Loucy (cell line): ENCODE results near the gene CYLD.

Experiments used
- H2AFZ ChIP-seq: fragments of 200-600 bp; sonication (generic); 2 replicates; pipeline ENCODE4 v1.6.0; 2016; ENCODE audit warnings: antibody characterized with exemption, mild to moderate bottlenecking, low read length, moderate library complexity
- H3F3A ChIP-seq: fragments of 200-600 bp; 2 replicates; pipeline ENCODE4 v1.6.0; 2016; ENCODE audit warnings: antibody characterized with exemption, low read depth, mild to moderate bottlenecking
- H3K27me3 ChIP-seq: fragments of 200-600 bp; sonication (generic); 2 replicates; pipeline ENCODE4 v1.6.1; 2014; ENCODE audit warnings: low read length, mild to moderate bottlenecking; ENCODE audit not compliant: insufficient read depth, poor library complexity, severe bottlenecking
- H3K36me3 ChIP-seq: fragments of 200-600 bp; sonication (generic); 2 replicates; pipeline ENCODE4 v1.6.1; 2016; ENCODE audit warnings: low read length; ENCODE audit not compliant: insufficient read depth
- H3K4me1 ChIP-seq: fragments of 200-600 bp; sonication (generic); 2 replicates; pipeline ENCODE4 v1.5.1; 2014; ENCODE audit warnings: low read length, mild to moderate bottlenecking; ENCODE audit not compliant: insufficient read depth, poor library complexity, severe bottlenecking
- H3K4me2 ChIP-seq: fragments of 200-600 bp; sonication (generic); 2 replicates; pipeline ENCODE4 v1.6.0; 2014; ENCODE audit warnings: antibody characterized with exemption, low read length, low read depth, mild to moderate bottlenecking; ENCODE audit not compliant: poor library complexity, severe bottlenecking
- H3K4me3 ChIP-seq: fragments of 200-600 bp; sonication (generic); 2 replicates; pipeline ENCODE4 v1.5.1; 2014; ENCODE audit warnings: low read length, mild to moderate bottlenecking, mixed read lengths; ENCODE audit not compliant: poor library complexity, severe bottlenecking
- H3K79me2 ChIP-seq: fragments of 200-600 bp; sonication (generic); 2 replicates; pipeline ENCODE4 v1.6.1; 2014; ENCODE audit warnings: low read length; ENCODE audit not compliant: insufficient read depth
- H3K9ac ChIP-seq: fragments of 200-600 bp; sonication (generic); 2 replicates; pipeline ENCODE4 v1.6.0; 2014; ENCODE audit warnings: mild to moderate bottlenecking, low read depth, low read length, moderate library complexity; ENCODE audit not compliant: poor library complexity, severe bottlenecking
- H3K9me2 ChIP-seq: fragments of 200-600 bp; sonication (generic); replicated peaks from 2 replicates; pipeline ENCODE4 v1.6.1; 2016; ENCODE audit warnings: low read depth, low read length, mixed read lengths
- H3K9me3 ChIP-seq: fragments of 200-600 bp; sonication (generic); 2 replicates; pipeline ENCODE4 v1.6.1; 2014; ENCODE audit warnings: mild to moderate bottlenecking, antibody characterized with exemption, low read length, low read depth; ENCODE audit not compliant: insufficient read depth
- H4K20me1 ChIP-seq: fragments of 200-600 bp; sonication (generic); 2 replicates; pipeline ENCODE4 v1.6.0; 2014; ENCODE audit warnings: antibody characterized with exemption, low read length, mild to moderate bottlenecking; ENCODE audit not compliant: insufficient read depth, poor library complexity, severe bottlenecking
- EZH2phosphoT487 ChIP-seq: fragments of 200-600 bp; IDR thresholded peaks from 2 replicates; pipeline ENCODE4 v1.6.1; 2018; ENCODE audit warnings: antibody characterized with exemption, mild to moderate bottlenecking, moderate library complexity, borderline replicate concordance
- TF ChIP-seq, protein P1 (sequence below): fragments of 200-600 bp; sonication (generic); conservative IDR thresholded peaks from 2 replicates; pipeline ENCODE4 v1.5.1; 2014; ENCODE audit warnings: mild to moderate bottlenecking, antibody characterized with exemption, low read length

The CYLD gene

GRCh38 chr16:50741781-50742575, at the start of gene CYLD:
Gene CYLD (plus strand): TSS chr16:50742086. CDS start chr16:50749699, 7,613 bp downstream.
- Histone ChIP-seq H2AFZ (peak within 1 kb of the TSS; percentile 66), H3K9me3 (no peaks in the 10 kb centered on the region), H3K79me2 (peaks cover 20% of the 10 kb centered on the region), H3K27me3 (no peaks in the 10 kb centered on the region), H4K20me1 (no peaks in the 10 kb centered on the region), H3K4me1 (peaks cover 45% of the 10 kb centered on the region), H3K4me2 (peak within 1 kb of the TSS; percentile 91), H3K9ac (peak within 1 kb of the TSS; percentile 71), H3K9me2 (no peaks in the 10 kb centered on the region), H3K4me3 (peak within 1 kb of the TSS; percentile 86), H3K36me3 (no peaks in the 10 kb centered on the region), H3F3A (no peaks in the 10 kb centered on the region; the same call in 1 of the 2 replicates)
- TF ChIP-seq, protein P1, sequence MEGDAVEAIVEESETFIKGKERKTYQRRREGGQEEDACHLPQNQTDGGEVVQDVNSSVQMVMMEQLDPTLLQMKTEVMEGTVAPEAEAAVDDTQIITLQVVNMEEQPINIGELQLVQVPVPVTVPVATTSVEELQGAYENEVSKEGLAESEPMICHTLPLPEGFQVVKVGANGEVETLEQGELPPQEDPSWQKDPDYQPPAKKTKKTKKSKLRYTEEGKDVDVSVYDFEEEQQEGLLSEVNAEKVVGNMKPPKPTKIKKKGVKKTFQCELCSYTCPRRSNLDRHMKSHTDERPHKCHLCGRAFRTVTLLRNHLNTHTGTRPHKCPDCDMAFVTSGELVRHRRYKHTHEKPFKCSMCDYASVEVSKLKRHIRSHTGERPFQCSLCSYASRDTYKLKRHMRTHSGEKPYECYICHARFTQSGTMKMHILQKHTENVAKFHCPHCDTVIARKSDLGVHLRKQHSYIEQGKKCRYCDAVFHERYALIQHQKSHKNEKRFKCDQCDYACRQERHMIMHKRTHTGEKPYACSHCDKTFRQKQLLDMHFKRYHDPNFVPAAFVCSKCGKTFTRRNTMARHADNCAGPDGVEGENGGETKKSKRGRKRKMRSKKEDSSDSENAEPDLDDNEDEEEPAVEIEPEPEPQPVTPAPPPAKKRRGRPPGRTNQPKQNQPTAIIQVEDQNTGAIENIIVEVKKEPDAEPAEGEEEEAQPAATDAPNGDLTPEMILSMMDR: no peak
- no peak for TF ChIP-seq EZH2phosphoT487

GRCh38 chr16:50692644-50692998, 49.3 kb upstream of the CYLD start:
- H3K4me3 ChIP-seq: no peak overlapping the region
- H3K4me2 ChIP-seq: no peak overlapping the region
- H3K9me2 ChIP-seq: no peaks in the 10 kb centered on the region
- TF ChIP-seq, protein P1: no peak
- no peak for TF ChIP-seq EZH2phosphoT487
- no peaks in the 10 kb centered on the region for H4K20me1 ChIP-seq
- no peaks in the 10 kb centered on the region for H3K36me3 ChIP-seq
- H3K79me2 ChIP-seq: no peaks in the 10 kb centered on the region
- no peaks in the 10 kb centered on the region for H3K27me3 ChIP-seq
- no peak overlapping the region for H3K9ac ChIP-seq
- H3F3A ChIP-seq: no peaks in the 10 kb centered on the region
- no peaks in the 10 kb centered on the region for H3K9me3 ChIP-seq
- H2AFZ ChIP-seq: no peak overlapping the region
- peaks cover 14% of the 10 kb centered on the region for H3K4me1 ChIP-seq

GRCh38 chr16:50692999-50693781, 48.7 kb upstream of the CYLD start, which contains the start of gene NOD2:
Gene NOD2 (plus strand): TSS chr16:50693606. CDS start chr16:50699496, 5,890 bp downstream.
- no peak within 1 kb of the TSS for H3K9ac ChIP-seq
- no peak within 1 kb of the TSS for H3K4me3 ChIP-seq
- no peak for TF ChIP-seq EZH2phosphoT487
- TF ChIP-seq, protein P1: no peak
- H2AFZ ChIP-seq: no peak within 1 kb of the TSS
- no peaks in the 10 kb centered on the region for H3K79me2 ChIP-seq
- peaks cover 16% of the 10 kb centered on the region for H3K4me1 ChIP-seq
- H3K27me3 ChIP-seq: no peaks in the 10 kb centered on the region
- H4K20me1 ChIP-seq: no peaks in the 10 kb centered on the region
- H3K4me2 ChIP-seq: no peak within 1 kb of the TSS
- H3K9me2 ChIP-seq: no peaks in the 10 kb centered on the region
- no peaks in the 10 kb centered on the region for H3K9me3 ChIP-seq
- H3F3A ChIP-seq: no peaks in the 10 kb centered on the region
- no peaks in the 10 kb centered on the region for H3K36me3 ChIP-seq
